H1 (cell line): Measurements from ENCODE around the gene MIEF2.

Experiments
- BRCA1 ChIP-seq: IDR thresholded peaks from 2 replicates; pipeline ENCODE4 v1.6.1; 2012; ENCODE audit warnings: low read depth, low read length, improper control_type of control experiment
- CTCF ChIP-seq, 3 experiments: IDR thresholded peaks; 1 replicate in 2 of 3; 2 replicates in 1 of 3; pipeline versions ENCODE4 v1.5.1 to v1.6.1; 2011; ENCODE audit warnings: low read length in 3 of 3, mild to moderate bottlenecking in 3 of 3, inconsistent platforms in 2 of 3, low read depth in 1 of 3, moderate library complexity in 1 of 3; ENCODE audit not compliant: insufficient read depth in 1 of 3; ENCODE audit errors: control extremely low read depth in 1 of 3
- EZH2 ChIP-seq: fragments of 200-600 bp; sonication (generic); IDR thresholded peaks from 2 replicates; pipeline ENCODE4 v1.7.1; 2012; ENCODE audit warnings: low read depth, mild to moderate bottlenecking, moderate library complexity, low read length, inconsistent platforms; ENCODE audit not compliant: severe bottlenecking
- POLR2A ChIP-seq, 2 experiments: IDR thresholded peaks; 1 replicate in 1 of 2; 2 replicates in 1 of 2; pipeline ENCODE4 v1.6.1; 2011; ENCODE audit warnings: low read depth in 2 of 2, low read length in 2 of 2, mild to moderate bottlenecking in 2 of 2; ENCODE audit errors: control extremely low read depth in 1 of 2

GRCh38 chr17:18281788-18282187 is 21.3 kb downstream of the MIEF2 start:
- TF ChIP-seq EZH2 (no peak), POLR2A (IDR thresholded peaks at IDR 0.05; ENCODE audit: control extremely low read depth in 1 of 2, low read depth in 2 of 2, low read length in 2 of 2) (no peak), BRCA1 (no peak), CTCF (IDR thresholded peaks at IDR 0.05; ENCODE audit: control extremely low read depth in 1 of 3, insufficient read depth in 1 of 3, low read depth in 1 of 3, low read length in 3 of 3) (no peak)
